ENCODE results near the gene MYL11.

The MYL11 gene

DNA sequence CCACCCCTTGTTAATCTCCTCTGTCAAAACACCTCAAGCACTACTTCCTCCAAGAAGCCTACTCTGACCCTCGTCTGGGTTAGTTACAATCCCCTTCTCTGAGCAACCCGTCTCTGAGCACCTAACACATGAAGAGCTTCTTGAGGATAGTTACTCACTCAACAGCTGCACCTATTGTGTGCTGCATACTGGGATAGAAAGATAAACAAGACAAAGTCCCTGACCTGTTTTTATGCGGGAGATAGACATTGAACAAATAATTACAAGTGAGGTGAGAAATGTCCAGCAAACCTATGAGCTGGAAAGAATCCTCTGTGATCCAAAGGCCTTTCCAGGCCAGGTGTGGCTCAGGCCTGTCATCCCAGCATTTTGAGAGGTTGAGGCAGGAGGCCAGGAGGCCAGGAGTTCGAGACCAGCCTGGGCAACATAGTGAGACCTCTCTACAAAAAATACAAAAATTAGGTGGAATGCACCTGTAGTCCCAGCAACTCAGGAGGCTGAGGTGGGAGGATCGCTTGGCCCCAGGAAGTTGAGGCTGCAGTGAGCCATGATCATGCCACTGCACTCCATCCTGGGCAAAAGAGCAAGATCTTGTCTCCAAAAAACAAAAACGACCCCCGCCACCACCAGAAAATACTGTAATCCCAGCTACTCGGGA is 27.3 kb downstream of the MYL11 start:
- Histone ChIP-seq H3K4me1 (ENCODE audit: control insufficient read depth, insufficient read depth, low read length) (peaks cover 3% of the 10 kb centered on the region), H3K9ac (ENCODE audit: low read length) (no peak overlapping the region), H3K4me3 (ENCODE audit: low read length) (no peak overlapping the region), H3K27me3 (replicated peaks; ENCODE audit: control insufficient read depth, insufficient read depth, low read length) (no peaks in the 10 kb centered on the region), H3K9me3 (ENCODE audit: control insufficient read depth, low read length) (no peaks in the 10 kb centered on the region), H3K36me3 (ENCODE audit: control insufficient read depth, insufficient read depth, low read length, severe bottlenecking) (peaks cover 8% of the 10 kb centered on the region)
- DNase-seq (ENCODE audit: low read depth) = no peak

DNA sequence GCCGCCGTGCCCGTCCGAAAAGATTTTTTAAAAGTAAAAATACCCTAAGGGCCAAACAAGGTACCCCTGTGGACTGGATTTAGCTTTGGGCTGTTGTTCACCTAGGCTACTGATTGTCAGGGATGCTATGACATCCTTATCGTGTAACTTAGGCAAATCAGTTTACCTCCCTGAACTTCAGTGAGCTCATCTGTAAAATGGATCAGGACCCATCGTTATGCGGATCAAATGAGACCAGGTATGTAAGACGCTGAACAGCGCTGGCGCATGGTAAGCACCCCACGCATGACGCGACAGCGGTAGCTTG is 32.1 kb downstream of the MYL11 start:
- Histone ChIP-seq H3K9ac (ENCODE audit: low read length) (peak overlapping the region; percentile 95), H3K27me3 (replicated peaks; ENCODE audit: control insufficient read depth, insufficient read depth, low read length) (no peaks in the 10 kb centered on the region), H3K36me3 (ENCODE audit: control insufficient read depth, insufficient read depth, low read length, severe bottlenecking) (peaks cover 6% of the 10 kb centered on the region), H3K9me3 (ENCODE audit: control insufficient read depth, low read length) (no peaks in the 10 kb centered on the region), H3K4me3 (ENCODE audit: low read length) (peak overlapping the region; percentile 88), H3K4me1 (ENCODE audit: control insufficient read depth, insufficient read depth, low read length) (peaks cover 23% of the 10 kb centered on the region)
- no peak for DNase-seq (ENCODE audit: low read depth)

DNA sequence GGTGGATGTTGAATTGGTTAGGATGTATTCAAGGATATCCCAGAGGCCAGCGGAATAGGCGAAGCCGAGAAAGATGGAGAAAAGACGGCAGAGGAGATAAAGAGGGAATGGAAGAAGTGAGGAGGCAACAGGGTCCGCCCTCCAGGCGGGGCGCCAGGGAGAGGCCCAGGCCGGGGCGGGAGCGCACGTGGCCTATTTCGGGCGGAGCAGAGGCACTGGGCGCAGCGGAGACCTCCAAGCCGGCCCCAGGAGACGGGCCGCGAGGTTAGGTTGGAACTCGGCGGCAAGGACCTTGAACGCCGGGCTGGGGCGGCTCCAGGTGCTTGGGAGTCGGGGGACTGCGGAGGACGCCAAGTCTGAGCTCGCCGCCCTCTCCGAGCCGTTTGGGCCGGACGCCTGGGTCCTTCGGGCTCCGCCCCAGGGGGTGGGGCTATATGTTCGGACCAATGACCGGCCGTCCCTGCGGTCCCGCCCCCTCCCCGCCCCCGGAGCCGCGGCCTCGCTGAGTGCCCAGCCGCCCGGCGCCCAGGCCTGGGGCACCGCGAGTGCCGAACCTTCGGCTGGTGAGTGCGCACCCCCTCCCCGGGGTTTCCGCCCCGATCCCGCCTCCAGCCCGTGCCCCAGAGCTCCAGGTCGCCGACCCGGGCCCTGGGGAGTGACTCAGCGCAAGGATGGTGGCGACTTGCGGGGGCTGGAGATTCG is 32.7 kb downstream of the MYL11 start, which contains the start of gene ZNF771:
Gene ZNF771, plus strand, starts transcription at position 505 of the 702 bp plus-strand sequence. CDS start 448 bp downstream, outside the sequence.
- Histone ChIP-seq H3K9ac (ENCODE audit: low read length) (peak within 1 kb of the TSS; percentile 95), H3K4me1 (ENCODE audit: control insufficient read depth, insufficient read depth, low read length) (peaks cover 23% of the 10 kb centered on the region), H3K4me3 (ENCODE audit: low read length) (peak within 1 kb of the TSS; percentile 88), H3K36me3 (ENCODE audit: control insufficient read depth, insufficient read depth, low read length, severe bottlenecking) (peaks cover 10% of the 10 kb centered on the region), H3K27me3 (replicated peaks; ENCODE audit: control insufficient read depth, insufficient read depth, low read length) (no peaks in the 10 kb centered on the region), H3K9me3 (ENCODE audit: control insufficient read depth, low read length) (no peaks in the 10 kb centered on the region)
- peak; percentile 97 for DNase-seq (ENCODE audit: low read depth)

DNA sequence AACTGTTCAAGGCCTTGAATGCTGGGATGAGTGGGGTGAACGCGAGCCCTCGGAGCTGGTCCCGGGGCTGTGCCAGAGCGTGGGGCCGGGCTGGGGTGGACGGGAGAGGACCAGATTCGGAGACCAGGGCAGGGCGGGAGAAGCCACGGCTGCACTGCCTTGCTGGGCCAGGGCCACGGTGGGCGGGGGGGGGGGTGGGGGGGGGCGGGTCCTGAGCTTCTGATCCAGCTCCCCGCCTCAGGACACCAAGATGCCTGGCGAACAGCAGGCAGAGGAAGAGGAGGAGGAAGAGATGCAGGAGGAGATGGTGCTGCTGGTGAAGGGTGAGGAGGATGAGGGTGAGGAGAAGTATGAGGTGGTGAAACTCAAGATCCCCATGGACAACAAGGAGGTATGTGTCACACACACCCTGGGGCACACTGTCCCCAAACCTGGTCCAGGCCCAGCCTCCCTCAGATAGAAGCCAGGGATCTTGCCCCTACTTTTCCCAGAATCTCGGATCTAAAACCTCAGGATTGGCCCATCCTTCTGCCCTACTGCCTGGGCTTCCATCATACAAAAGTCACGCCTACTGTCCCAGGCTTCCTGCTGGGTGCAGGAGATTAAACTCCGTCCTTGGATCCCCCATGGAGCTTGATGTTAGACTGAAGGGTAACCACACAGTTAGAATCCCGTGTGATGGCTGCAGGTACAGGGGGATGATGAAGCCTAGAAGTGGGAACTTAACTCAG is 33.4 kb downstream of the MYL11 start:
- DNase-seq (ENCODE audit: low read depth) = peak; percentile 70
- H3K9me3 ChIP-seq (ENCODE audit: control insufficient read depth, low read length) = no peaks in the 10 kb centered on the region
- H3K4me1 ChIP-seq (ENCODE audit: control insufficient read depth, insufficient read depth, low read length) = peaks cover 23% of the 10 kb centered on the region
- H3K36me3 ChIP-seq (ENCODE audit: control insufficient read depth, insufficient read depth, low read length, severe bottlenecking) = peaks cover 11% of the 10 kb centered on the region
- peak overlapping the region; percentile 88 for H3K4me3 ChIP-seq (ENCODE audit: low read length)
- peak overlapping the region; percentile 95 for H3K9ac ChIP-seq (ENCODE audit: low read length)
- no peaks in the 10 kb centered on the region for H3K27me3 ChIP-seq (replicated peaks; ENCODE audit: control insufficient read depth, insufficient read depth, low read length)

DNA sequence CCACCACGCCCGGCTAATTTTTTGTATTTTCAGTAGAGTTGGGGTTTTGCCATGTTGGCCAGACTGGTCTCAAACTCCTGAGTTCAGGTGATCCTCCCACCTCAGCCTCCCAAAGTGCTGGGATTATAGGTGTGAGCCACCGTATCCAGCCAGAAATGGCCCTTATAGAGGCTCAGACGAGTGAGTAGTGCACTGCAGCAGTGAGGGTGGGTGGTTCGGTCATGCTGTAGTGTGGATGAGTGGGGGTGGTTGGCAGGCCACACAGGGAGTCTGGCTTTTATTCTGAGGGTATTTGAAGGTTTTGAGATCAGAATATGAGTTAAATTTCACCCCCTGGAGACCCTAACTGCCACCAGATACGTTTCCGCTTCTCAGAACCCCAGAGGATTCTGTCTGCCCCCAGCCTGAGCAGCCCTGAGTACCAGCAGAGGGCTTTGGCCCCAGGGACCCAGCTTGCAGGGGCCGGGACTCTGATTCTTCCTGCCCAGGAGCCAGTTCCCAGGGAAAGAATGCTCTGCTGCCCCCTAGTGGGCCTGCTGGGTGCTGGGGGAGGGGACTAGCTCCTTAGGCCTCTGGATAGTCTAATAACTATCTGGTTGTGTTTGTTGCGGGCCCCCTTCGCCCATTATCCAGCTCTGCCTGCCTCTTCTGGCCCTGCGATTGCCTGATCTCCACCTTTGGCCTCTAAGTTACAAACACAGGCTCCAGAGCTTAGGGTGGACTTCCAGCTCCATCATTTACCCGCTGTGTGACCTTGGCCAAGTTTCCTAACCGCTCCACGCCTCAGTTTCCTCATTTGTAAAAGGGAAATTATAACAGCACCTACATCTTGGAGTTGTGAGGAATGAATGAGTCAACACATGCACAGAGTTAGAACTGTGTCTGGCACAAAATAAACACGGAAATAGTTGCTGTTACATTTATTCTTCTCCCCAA is 34.8 kb downstream of the MYL11 start:
- Histone ChIP-seq H3K9me3 (ENCODE audit: control insufficient read depth, low read length) (no peaks in the 10 kb centered on the region), H3K9ac (ENCODE audit: low read length) (peak overlapping the region; percentile 63), H3K4me3 (ENCODE audit: low read length) (peak overlapping the region; percentile 48), H3K4me1 (ENCODE audit: control insufficient read depth, insufficient read depth, low read length) (peaks cover 23% of the 10 kb centered on the region), H3K27me3 (replicated peaks; ENCODE audit: control insufficient read depth, insufficient read depth, low read length) (no peaks in the 10 kb centered on the region), H3K36me3 (ENCODE audit: control insufficient read depth, insufficient read depth, low read length, severe bottlenecking) (peaks cover 24% of the 10 kb centered on the region)
- peak; percentile 95 for DNase-seq (ENCODE audit: low read depth)

DNA sequence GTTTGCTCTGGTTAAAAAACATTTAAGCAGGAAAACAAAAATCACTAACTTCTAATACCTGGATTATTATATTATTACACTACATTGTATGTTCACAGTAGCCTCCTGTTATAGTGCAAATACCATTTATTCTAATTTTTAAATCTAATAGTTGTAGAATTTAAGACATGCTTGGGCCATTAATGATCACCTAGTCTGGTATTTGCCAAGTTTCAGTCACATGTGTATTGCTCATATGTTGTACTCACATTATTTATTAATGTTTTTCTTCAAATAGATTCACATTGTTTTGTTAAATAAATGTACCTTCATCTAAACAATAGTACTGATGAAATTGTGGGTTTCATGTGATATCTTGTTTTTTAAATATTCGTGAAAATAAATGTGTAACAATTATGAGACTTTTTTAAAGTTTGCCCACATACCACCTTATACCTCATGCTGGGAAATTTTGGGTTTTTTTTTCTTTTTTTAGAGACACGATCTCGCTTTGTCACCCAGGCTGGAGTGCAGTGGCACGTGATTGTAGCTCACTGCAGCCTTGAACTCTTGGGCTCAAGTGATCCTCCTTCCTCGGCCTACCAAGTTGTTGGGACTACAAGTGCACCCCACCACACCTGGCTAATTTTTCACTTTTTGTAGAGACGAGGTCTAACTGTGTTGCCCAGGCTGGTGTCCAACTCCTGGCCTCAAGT is 38.7 kb downstream of the MYL11 start:
- peaks cover 24% of the 10 kb centered on the region for H3K36me3 ChIP-seq (ENCODE audit: control insufficient read depth, insufficient read depth, low read length, severe bottlenecking)
- no peak for DNase-seq (ENCODE audit: low read depth)
- no peaks in the 10 kb centered on the region for H3K9me3 ChIP-seq (ENCODE audit: control insufficient read depth, low read length)
- H3K4me1 ChIP-seq (ENCODE audit: control insufficient read depth, insufficient read depth, low read length) = peaks cover 18% of the 10 kb centered on the region
- no peak overlapping the region for H3K9ac ChIP-seq (ENCODE audit: low read length)
- H3K4me3 ChIP-seq (ENCODE audit: low read length) = no peak overlapping the region
- no peaks in the 10 kb centered on the region for H3K27me3 ChIP-seq (replicated peaks; ENCODE audit: control insufficient read depth, insufficient read depth, low read length)

DNA sequence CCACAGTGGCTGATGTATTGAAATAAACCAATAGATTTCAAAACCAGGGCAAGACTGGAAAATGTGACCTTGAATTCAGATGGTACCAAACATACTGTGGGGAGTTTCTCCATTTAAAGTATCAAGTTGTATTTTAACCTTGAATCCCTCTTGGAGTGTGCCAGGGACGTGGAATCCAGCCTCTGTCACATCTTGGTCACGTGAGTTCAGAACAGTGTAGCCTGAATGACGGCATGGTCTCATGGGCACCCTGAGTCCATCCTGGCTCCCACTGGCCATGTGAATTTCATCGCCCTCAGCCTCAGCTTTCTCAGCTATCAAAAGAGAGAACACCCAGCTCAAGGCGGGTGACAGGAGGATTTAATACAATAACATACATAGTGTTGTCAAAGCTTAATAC is 39.6 kb downstream of the MYL11 start:
- H3K4me3 ChIP-seq (ENCODE audit: low read length) = no peak overlapping the region
- peaks cover 9% of the 10 kb centered on the region for H3K4me1 ChIP-seq (ENCODE audit: control insufficient read depth, insufficient read depth, low read length)
- H3K9me3 ChIP-seq (ENCODE audit: control insufficient read depth, low read length) = no peaks in the 10 kb centered on the region
- H3K9ac ChIP-seq (ENCODE audit: low read length) = no peak overlapping the region
- no peak for DNase-seq (ENCODE audit: low read depth)
- H3K27me3 ChIP-seq (replicated peaks; ENCODE audit: control insufficient read depth, insufficient read depth, low read length) = no peaks in the 10 kb centered on the region
- H3K36me3 ChIP-seq (ENCODE audit: control insufficient read depth, insufficient read depth, low read length, severe bottlenecking) = peaks cover 24% of the 10 kb centered on the region

DNA sequence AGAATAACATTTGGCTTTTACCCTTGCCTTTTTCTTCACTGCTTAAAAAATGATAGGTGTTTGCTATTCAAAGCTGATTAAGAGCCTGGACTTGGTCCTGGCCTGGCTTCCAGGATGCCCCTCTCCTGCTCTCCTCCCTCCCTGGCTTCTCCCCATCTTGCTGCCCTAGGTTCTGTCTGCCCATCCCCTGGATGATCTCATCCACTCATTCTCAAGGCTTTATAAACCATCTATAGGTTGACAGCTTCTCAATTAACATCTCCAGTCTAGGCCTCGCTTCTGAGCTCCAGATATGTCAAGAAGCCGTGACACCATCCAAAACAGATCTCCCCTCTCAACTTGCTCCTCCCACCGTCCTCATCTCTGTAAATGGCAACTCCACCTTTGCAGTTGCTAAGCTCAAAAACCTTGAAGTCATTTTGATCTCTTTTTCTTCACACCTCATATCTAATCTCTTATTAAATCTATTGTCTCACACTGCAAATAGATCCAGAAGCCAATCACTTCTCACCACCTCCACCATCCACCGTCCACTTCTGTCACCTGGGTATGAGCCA is 41.5 kb downstream of the MYL11 start:
- H3K9me3 ChIP-seq (ENCODE audit: control insufficient read depth, low read length) = no peaks in the 10 kb centered on the region
- H3K9ac ChIP-seq (ENCODE audit: low read length) = no peak overlapping the region
- H3K4me3 ChIP-seq (ENCODE audit: low read length) = no peak overlapping the region
- no peaks in the 10 kb centered on the region for H3K27me3 ChIP-seq (replicated peaks; ENCODE audit: control insufficient read depth, insufficient read depth, low read length)
- DNase-seq (ENCODE audit: low read depth) = no peak
- peaks cover 3% of the 10 kb centered on the region for H3K4me1 ChIP-seq (ENCODE audit: control insufficient read depth, insufficient read depth, low read length)
- peaks cover 24% of the 10 kb centered on the region for H3K36me3 ChIP-seq (ENCODE audit: control insufficient read depth, insufficient read depth, low read length, severe bottlenecking)

DNA sequence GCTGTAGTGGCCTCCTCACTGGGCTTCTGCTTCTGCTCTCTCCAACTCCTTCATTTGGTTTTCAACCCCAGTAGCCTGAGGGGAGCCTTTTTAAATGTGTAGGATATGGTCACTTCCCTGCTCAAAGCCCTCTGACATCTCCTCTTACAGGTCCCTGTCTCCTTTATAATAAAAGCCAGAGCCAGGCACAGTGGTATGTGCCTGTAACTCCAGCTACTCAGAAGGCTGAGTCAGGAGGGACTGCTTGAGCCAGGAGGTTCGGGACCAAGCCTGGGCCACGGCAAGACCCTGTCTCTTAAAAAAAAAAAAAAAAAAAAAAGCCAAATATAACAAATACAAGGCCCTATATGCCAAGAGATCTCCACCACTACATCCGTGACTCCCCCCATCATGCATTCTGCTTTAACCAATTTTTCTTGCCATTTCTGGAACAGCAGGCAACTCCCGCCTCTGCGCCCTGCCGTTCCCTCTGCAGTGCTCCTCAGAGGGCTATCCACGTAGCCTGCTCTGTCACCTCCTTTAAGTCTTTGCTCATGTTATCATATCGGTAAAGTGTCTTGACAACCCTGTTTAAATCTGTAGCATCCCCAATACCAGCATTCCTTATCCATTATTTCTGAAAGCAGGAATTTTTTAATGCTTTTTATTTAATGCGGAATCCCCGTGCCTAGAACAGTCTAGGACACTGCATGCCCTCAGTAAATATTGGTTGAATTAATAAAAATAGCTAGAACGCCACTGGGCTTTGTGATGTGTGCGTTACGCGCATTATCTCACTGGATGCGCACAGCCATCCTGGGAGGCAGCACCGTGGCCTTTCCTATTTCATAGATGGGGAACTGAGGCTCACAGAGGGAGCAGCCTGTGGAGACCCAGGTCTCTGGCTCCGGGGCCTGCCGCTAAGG is 42.3 kb downstream of the MYL11 start:
- H3K27me3 ChIP-seq (replicated peaks; ENCODE audit: control insufficient read depth, insufficient read depth, low read length) = no peaks in the 10 kb centered on the region
- H3K36me3 ChIP-seq (ENCODE audit: control insufficient read depth, insufficient read depth, low read length, severe bottlenecking) = peaks cover 17% of the 10 kb centered on the region
- peak overlapping the region; percentile 81 for H3K4me3 ChIP-seq (ENCODE audit: low read length)
- DNase-seq (ENCODE audit: low read depth) = no peak
- H3K9me3 ChIP-seq (ENCODE audit: control insufficient read depth, low read length) = no peaks in the 10 kb centered on the region
- H3K9ac ChIP-seq (ENCODE audit: low read length) = peak overlapping the region; percentile 81
- peaks cover 3% of the 10 kb centered on the region for H3K4me1 ChIP-seq (ENCODE audit: control insufficient read depth, insufficient read depth, low read length)

All from adipocyte (in vitro differentiated cells).